Measurements from ENCODE around the gene COLGALT1. TPM values are rescaled to one million over a fixed set of nuclear protein-coding genes. Genes with fewer than 3 reads are reported as not detected.

Gene COLGALT1
- 98.8 and 103 TPM in 2 replicates for total RNA-seq

GRCh38 chr19:17555480-17555928 is at the start of gene COLGALT1:
COLGALT1 (plus strand) TSS chr19:17555649; CDS start chr19:17555714, 65 bp downstream.

Other genes starting within 250 kb of the COLGALT1 start
- 98.2 and 107 TPM in 2 replicates for gene MRPL34, start 249.8 kb upstream of the COLGALT1 start, total RNA-seq
- 33.1 and 42.0 TPM in 2 replicates for gene DDA1, start 246.1 kb upstream of the COLGALT1 start, total RNA-seq
- 3.1 and 3.9 TPM in 2 replicates for gene ANO8, start 220.8 kb upstream of the COLGALT1 start, total RNA-seq
- 16.6 and 21.0 TPM in 2 replicates for gene GTPBP3, start 218.1 kb upstream of the COLGALT1 start, total RNA-seq
- 0.20 and 0.31 TPM in 2 replicates for gene PLVAP, start 178.3 kb upstream of the COLGALT1 start, total RNA-seq
- gene CCDC194, start 161.5 kb upstream of the COLGALT1 start, total RNA-seq, result not detected in 2 replicates
- 13.6 and 13.7 TPM in 2 replicates for gene BST2, start 150.0 kb upstream of the COLGALT1 start, total RNA-seq
- 52.6 and 53.4 TPM in 2 replicates for gene MVB12A, start 135.6 kb upstream of the COLGALT1 start, total RNA-seq
- 0.25 TPM in 1 of 2 replicates, not detected in the other for gene TMEM221, start 107.0 kb upstream of the COLGALT1 start, total RNA-seq
- gene NXNL1, start 94.7 kb upstream of the COLGALT1 start, total RNA-seq, result not detected in 2 replicates
- 41.8 and 43.5 TPM in 2 replicates for gene SLC27A1, start 85.1 kb upstream of the COLGALT1 start, total RNA-seq
- gene PGLS, start 44.0 kb upstream of the COLGALT1 start, total RNA-seq, result 116 and 122 TPM in 2 replicates
- gene UNC13A, start 132.7 kb downstream of the COLGALT1 start, total RNA-seq, result 0.06 TPM in 1 of 2 replicates, not detected in the other
- 28.3 and 29.8 TPM in 2 replicates for gene MAP1S, start 163.8 kb downstream of the COLGALT1 start, total RNA-seq
- 0.50 and 0.68 TPM in 2 replicates for gene FCHO1, start 195.8 kb downstream of the COLGALT1 start, total RNA-seq
- gene B3GNT3, start 239.5 kb downstream of the COLGALT1 start, total RNA-seq, result not detected in 2 replicates

All from cardiac ventricle fibroblast (primary cell).